WTC11 (cell line): ENCODE data around the gene SLC37A1.

Experiments used
- NR2C2 ChIP-seq: sonication (generic); formaldehyde crosslinking; IDR thresholded peaks from 2 replicates; pipeline ENCODE4 v1.8.0; 2022; ENCODE audit warnings: mild to moderate bottlenecking, missing genetic modification reagents
- PRRX2 ChIP-seq: fragments of 250-450 bp; sonication (Bioruptor Pico); IDR thresholded peaks from 2 replicates; pipeline ENCODE4 v1.8.0; 2021; ENCODE audit warnings: mild to moderate bottlenecking
- ZNF232 ChIP-seq: sonication (generic); formaldehyde crosslinking; IDR thresholded peaks from 2 replicates; pipeline ENCODE4 v1.8.0; 2022; ENCODE audit warnings: mild to moderate bottlenecking, missing genetic modification reagents
- ZNF263 ChIP-seq: sonication (generic); formaldehyde crosslinking; IDR thresholded peaks from 2 replicates; pipeline ENCODE4 v1.8.1; 2022; ENCODE audit warnings: low read depth, mild to moderate bottlenecking, moderate library complexity, missing genetic modification reagents
- TF ChIP-seq, protein P1 (sequence below): fragments of 200-600 bp; IDR thresholded peaks from 2 replicates; pipeline ENCODE4 v1.8.0; 2022; ENCODE audit warnings: antibody characterized with exemption
- TF ChIP-seq, protein P2 (sequence below): sonication (generic); formaldehyde crosslinking; IDR thresholded peaks from 2 replicates; pipeline ENCODE4 v1.8.0; 2022; ENCODE audit warnings: mild to moderate bottlenecking, missing genetic modification reagents
- TF ChIP-seq, protein P3 (sequence below): sonication (generic); formaldehyde crosslinking; conservative IDR thresholded peaks from 2 replicates; pipeline ENCODE4 v1.8.1; 2023; ENCODE audit warnings: mild to moderate bottlenecking, low read depth, missing genetic modification reagents, moderate library complexity
- TF ChIP-seq, protein P4 (sequence below): sonication (generic); formaldehyde crosslinking; IDR thresholded peaks from 2 replicates; pipeline ENCODE4 v1.8.0; 2023; ENCODE audit warnings: mild to moderate bottlenecking, missing genetic modification reagents

DNA sequence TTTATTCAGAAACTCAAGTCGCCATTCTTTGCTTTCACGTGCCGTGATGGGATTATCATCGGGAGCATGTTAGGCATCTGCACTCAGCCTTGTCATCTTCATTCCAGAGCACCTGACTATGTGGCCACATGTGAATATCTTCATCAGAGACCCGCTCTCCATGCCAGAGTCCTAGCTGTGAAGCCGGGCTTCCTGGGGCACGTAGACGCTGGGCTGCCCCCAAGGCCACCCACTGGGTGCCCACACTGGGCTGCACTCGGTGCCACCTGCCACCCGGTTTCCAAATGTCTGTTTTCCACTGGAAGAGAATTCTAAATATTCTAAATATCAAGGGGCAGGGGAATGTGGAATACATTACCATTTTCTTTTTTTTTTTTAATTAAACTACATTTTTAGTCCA, 43.8 kb downstream of the SLC37A1 start:
- TF ChIP-seq, protein P1, sequence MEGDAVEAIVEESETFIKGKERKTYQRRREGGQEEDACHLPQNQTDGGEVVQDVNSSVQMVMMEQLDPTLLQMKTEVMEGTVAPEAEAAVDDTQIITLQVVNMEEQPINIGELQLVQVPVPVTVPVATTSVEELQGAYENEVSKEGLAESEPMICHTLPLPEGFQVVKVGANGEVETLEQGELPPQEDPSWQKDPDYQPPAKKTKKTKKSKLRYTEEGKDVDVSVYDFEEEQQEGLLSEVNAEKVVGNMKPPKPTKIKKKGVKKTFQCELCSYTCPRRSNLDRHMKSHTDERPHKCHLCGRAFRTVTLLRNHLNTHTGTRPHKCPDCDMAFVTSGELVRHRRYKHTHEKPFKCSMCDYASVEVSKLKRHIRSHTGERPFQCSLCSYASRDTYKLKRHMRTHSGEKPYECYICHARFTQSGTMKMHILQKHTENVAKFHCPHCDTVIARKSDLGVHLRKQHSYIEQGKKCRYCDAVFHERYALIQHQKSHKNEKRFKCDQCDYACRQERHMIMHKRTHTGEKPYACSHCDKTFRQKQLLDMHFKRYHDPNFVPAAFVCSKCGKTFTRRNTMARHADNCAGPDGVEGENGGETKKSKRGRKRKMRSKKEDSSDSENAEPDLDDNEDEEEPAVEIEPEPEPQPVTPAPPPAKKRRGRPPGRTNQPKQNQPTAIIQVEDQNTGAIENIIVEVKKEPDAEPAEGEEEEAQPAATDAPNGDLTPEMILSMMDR, result no peak
- TF ChIP-seq, protein P2, sequence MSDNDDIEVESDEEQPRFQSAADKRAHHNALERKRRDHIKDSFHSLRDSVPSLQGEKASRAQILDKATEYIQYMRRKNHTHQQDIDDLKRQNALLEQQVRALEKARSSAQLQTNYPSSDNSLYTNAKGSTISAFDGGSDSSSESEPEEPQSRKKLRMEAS (CRISPR knock-in tag), result no peak
- no peak for TF ChIP-seq PRRX2 (CRISPR knock-in tag)
- no peak for TF ChIP-seq ZNF263
- TF ChIP-seq NR2C2, result no peak
- no peak for TF ChIP-seq ZNF232 (CRISPR knock-in tag)
- TF ChIP-seq, protein P3, sequence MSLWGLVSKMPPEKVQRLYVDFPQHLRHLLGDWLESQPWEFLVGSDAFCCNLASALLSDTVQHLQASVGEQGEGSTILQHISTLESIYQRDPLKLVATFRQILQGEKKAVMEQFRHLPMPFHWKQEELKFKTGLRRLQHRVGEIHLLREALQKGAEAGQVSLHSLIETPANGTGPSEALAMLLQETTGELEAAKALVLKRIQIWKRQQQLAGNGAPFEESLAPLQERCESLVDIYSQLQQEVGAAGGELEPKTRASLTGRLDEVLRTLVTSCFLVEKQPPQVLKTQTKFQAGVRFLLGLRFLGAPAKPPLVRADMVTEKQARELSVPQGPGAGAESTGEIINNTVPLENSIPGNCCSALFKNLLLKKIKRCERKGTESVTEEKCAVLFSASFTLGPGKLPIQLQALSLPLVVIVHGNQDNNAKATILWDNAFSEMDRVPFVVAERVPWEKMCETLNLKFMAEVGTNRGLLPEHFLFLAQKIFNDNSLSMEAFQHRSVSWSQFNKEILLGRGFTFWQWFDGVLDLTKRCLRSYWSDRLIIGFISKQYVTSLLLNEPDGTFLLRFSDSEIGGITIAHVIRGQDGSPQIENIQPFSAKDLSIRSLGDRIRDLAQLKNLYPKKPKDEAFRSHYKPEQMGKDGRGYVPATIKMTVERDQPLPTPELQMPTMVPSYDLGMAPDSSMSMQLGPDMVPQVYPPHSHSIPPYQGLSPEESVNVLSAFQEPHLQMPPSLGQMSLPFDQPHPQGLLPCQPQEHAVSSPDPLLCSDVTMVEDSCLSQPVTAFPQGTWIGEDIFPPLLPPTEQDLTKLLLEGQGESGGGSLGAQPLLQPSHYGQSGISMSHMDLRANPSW (CRISPR knock-in tag), result no peak
- TF ChIP-seq, protein P4, sequence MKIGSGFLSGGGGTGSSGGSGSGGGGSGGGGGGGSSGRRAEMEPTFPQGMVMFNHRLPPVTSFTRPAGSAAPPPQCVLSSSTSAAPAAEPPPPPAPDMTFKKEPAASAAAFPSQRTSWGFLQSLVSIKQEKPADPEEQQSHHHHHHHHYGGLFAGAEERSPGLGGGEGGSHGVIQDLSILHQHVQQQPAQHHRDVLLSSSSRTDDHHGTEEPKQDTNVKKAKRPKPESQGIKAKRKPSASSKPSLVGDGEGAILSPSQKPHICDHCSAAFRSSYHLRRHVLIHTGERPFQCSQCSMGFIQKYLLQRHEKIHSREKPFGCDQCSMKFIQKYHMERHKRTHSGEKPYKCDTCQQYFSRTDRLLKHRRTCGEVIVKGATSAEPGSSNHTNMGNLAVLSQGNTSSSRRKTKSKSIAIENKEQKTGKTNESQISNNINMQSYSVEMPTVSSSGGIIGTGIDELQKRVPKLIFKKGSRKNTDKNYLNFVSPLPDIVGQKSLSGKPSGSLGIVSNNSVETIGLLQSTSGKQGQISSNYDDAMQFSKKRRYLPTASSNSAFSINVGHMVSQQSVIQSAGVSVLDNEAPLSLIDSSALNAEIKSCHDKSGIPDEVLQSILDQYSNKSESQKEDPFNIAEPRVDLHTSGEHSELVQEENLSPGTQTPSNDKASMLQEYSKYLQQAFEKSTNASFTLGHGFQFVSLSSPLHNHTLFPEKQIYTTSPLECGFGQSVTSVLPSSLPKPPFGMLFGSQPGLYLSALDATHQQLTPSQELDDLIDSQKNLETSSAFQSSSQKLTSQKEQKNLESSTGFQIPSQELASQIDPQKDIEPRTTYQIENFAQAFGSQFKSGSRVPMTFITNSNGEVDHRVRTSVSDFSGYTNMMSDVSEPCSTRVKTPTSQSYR (CRISPR knock-in tag), result no peak
